Measurements from ENCODE around the gene CBX2.
A peak's percentile ranks its signal among the peaks of the same experiment; 100 is the strongest.

The CBX2 gene

DNA sequence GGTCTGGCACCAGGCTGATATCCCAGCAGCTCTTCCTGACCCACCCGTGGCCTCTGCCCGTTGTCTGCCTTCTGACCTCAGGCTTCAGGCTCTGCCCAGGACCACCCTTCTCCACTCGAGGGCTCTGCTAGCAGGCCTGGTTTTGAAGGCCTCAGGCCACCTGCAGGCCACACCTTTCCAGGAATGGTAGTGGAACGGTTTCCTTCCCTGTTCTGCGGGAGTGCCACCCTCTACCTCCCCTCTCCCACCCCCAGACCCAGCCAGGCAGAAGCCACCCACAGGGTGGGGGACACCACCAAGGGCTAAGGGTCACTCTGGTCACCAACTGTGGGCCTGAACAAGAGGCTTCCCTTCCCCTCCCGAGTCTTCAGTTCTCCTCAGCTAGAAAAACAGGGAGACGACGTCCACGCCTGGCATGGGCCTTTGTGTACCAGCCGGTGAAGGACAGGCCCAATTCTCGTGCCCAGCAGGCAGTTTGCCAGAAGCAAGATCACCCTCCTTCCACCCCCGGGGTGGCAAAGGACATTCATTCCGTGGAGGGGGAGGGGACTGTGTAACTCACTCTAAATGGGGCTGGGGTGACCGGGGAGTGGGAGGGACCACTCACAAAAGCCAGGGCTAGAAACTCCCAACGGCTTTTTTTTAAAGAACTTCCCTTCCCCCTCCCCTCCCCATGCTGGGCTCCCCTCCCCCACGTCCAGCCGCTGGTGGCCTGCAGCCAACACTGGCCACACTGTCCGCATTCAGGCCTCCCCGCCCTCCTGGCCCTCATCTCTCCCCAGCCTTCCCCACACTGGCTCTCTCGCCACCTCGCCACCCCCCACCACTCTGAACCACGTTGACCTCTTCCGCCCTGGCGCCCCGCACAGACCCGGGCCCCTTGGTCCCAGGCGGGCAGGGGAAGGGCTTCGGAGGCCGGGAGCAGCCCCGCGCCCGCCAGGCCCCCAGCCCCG is 53.6 kb downstream of the CBX2 start:
- DNase-seq: no peak

GRCh38 chr17:79832218-79833109 is 54.5 kb downstream of the CBX2 start:
- DNase-seq: no peak

DNA sequence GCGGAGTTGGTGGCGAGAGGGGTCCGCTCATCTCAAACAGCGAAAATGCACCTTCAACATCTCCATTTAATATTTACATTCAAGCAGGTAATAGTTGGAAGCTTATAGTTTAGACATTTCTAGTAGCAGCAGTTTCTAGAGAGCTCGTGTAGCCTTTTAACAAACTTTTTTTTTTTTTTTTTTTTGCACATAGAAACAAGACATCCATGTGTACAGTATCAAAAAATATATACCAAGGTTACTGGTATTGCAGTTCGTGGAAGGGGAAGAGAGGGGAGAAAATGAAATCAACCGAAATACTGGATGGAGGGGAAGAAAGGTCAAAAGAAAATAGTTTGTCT is 55.1 kb downstream of the CBX2 start:
- no peak for DNase-seq

DNA sequence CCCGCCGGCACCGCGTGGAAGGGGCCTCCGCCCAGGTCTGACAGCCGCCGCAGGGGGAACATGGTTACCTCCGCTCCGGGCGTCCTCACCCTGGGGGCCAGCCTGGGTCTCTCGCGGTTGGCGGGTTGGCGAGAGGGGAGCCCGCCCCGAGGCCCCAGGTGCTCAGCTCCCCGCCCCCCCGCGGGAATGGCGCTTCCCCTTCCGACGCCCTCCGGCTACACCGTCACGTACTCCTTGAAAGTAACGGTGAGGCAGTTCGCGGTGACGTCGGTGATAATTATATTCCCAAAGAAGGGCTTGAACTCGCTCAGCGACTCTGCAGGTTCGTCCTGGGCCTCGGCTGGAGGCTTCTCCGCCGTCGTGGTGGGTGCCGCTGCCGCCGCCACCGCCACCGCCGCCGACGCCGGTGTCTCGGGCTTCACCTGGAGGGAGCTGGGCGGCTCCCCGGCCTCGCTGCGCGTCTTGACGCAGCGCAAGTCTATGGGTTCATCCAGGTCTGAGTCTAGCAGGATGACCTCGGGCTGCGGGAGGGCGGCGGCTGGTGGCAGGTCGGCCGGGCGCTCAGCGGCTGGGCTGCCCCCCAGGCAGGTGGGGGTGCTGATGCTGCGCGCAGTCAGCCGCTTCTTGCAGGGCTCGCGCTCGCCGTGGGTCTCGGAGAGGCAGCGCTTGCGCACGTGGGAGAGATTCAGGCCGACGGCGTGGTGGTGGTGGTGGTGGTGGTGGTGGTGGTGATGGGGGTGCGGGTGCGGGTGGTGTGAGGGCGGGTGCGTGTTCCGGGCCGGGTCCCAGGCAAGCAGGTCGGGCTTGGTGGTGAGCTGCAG is 56.0 kb downstream of the CBX2 start:
- no peak for DNase-seq

GRCh38 chr17:79834565-79835469 is 56.9 kb downstream of the CBX2 start:
- no peak for DNase-seq

DNA sequence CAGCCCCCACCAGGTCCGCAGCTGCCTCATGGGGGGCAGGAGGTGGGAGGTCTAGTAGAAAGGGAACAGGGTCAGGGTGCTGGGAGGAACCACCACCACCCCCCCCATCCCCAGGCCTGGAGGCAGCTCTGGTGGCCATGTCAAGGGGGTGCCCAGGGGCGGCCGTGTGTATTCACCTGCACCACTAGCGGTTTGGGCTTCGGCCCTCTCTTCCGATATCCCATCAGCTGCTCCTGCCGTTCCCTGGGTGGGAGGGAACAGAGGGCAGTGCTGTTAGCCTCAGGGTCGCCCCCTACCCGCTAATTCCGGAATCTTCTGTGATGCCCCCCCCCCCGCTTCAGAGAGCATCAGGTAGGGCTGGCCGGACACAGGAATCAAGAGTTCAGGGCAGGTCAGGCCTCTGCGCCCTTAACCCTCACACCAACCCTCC is 57.5 kb downstream of the CBX2 start:
- DNase-seq: no peak

DNA sequence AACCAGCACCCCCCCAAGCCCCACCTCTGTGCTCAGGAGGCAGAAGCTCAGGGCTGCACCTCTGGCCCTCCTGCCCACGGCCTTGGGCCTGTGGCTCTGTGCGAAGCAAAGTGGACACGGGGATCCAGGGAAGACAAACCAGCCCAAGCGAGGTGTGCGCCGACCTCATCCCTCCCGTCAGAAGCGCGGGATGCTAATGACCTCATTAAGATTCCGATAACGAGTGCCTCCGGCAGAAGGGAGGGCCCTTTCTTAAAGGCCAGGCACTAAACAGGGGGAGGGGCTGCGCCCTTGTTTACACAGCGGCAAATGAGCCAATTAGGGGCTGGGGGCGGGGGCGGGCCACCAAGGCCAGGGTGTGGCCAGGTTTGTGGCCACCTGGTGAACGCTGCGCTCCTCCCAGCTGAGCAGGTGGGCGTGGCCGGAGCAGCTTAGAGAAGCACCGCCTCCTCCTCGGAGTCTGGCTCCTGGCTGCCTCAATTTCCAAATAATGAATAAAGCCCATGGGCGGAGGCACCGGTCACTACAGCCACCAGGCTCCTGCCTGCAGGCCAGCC is 58.1 kb downstream of the CBX2 start:
- DNase-seq: no peak

GRCh38 chr17:79836510-79836971 is 58.6 kb downstream of the CBX2 start:
- DNase-seq: no peak

DNA sequence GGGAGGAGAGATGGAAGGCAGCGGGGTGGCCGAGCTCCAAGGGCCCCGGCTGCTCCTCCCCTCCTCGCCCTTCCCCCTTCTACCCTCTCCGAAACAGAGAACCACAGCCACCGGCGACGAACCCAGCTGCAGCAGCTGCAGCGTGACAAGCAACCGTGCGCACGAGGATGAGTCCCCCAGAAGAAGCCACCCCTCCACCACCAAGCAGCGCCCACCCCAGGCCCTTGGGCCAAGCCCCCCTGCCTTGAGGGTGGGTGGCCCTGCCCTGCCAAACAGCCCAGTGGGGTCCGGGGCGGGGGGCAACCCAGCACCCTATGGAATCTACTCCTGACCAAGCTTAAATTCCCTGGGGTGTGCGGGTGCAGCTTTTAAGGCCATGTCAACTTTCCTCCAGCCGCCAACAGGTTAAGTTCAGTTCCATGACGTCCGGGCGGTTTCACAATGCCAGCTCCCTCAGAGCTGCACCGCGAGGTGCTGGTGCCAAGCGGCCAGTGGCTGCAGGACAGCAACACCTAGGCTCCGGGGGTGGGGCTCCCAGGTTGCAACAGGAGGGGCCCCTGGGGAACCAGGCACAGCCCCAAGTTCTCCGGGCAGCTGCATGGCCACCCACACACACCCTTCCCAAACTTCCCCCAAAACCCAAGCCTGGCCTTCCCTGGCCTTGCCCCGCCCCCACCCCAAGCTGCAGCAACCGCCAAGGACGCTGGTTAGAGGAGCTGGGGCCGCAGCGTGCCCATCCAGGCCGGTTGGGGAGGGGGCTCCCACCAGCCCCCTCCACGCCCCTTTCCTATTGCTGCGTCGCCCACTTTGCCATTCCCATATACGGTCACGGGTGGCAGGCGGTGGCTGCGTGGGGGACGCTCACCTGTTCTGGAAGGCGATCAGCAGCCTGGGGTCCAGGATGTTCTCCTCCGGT is 59.3 kb downstream of the CBX2 start:
- peak; percentile 48 for DNase-seq
